Right renal pelvis (tissue), 4 donors: ENCODE measurements around the gene E2F7. TPM values are rescaled to one million over a fixed set of nuclear protein-coding genes. Genes with fewer than 3 reads are reported as not detected.
"Not testable (repeated sequence)": the region's sequence is repeated elsewhere in the genome, so short reads cannot be mapped to it uniquely, and the experiment has no call there.

ENCODE experiments used
- DNase-seq, 4 donors: peaks; one replicate each; pipeline ENCODE4 v3.0.0-alpha.2; 2013; ENCODE audit warnings: low read depth in 4 of 4, low spot score in 3 of 4, missing footprints in 1 of 4
- polyA plus RNA-seq, 4 donors: library from polyadenylated mRNA; unstranded; fragments of 120-200 nt; gene quantifications; one replicate each; pipeline ENCODE4 v1.2.1, GENCODE V29; 2013; ENCODE audit not compliant: insufficient read length in 4 of 4

Gene E2F7, protein sequence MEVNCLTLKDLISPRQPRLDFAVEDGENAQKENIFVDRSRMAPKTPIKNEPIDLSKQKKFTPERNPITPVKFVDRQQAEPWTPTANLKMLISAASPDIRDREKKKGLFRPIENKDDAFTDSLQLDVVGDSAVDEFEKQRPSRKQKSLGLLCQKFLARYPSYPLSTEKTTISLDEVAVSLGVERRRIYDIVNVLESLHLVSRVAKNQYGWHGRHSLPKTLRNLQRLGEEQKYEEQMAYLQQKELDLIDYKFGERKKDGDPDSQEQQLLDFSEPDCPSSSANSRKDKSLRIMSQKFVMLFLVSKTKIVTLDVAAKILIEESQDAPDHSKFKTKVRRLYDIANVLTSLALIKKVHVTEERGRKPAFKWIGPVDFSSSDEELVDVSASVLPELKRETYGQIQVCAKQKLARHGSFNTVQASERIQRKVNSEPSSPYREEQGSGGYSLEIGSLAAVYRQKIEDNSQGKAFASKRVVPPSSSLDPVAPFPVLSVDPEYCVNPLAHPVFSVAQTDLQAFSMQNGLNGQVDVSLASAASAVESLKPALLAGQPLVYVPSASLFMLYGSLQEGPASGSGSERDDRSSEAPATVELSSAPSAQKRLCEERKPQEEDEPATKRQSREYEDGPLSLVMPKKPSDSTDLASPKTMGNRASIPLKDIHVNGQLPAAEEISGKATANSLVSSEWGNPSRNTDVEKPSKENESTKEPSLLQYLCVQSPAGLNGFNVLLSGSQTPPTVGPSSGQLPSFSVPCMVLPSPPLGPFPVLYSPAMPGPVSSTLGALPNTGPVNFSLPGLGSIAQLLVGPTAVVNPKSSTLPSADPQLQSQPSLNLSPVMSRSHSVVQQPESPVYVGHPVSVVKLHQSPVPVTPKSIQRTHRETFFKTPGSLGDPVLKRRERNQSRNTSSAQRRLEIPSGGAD
- polyA plus RNA-seq: 1 to 10 TPM; 7.0 to 7.6 (median 7.2) TPM

DNA sequence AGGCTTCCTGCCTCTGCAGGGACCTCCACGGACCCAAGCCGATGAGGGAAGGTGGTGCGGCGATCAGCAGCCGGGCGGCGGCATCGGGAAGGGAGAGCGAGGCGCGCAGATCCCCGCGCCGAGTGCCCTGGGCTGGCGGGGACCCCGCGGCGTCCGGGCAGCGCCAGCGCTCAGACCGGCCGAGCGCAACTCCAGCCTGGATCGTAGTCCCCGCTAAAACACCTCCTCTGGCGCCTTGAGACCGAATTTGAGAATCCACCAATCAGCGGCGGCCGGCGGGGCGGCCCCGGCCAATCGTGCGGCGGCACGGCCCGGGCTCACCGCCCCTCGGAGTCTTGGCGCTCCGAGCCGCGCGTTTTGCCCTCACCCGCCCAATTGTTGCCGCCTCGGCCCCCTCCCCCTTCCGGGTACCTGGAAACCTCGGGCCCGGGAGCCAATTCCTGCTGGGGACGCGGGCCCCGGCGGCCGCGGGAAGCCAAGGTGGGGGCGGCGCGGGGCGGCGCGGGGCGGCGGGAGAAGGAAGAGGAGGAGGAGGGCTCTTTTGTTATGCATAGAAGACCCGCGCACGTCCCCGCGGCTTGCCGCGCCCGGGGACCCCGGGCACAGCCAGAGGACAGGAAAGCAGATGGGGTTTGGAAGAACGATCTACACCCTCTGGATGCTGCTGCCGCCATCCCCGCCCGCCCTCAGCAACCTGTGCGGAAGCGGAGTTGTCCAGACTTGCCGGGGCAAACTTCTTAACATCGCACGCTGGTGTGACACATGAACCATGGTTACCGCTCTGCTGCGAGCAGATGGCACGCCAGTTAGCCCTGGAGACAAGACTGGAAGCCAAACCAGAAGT is at the start of gene E2F7:
E2F7 (minus strand) TSS at position 209 of the 844 bp plus-strand sequence. CDS start 934 bp downstream, outside the sequence.
- peak; percentile 69 to 80 (median 79) for DNase-seq

DNA sequence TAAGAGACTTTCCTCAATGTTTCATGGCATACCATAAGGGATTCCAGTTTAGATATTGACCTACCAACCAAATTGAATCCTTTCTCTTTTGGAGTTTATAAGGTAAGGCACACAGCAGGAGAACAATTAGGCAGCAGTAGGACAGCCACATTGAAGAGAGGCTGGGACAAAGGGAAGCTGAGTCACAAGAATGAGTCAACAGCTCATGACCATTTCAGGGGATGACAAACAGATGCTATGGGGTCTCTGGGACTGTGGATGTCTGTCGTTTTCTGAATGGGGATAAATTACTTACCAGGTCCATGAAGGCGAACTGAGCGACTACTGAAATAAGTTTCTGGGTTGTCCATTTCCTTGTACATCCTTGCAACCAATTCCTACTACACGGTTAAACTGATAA is 48.6 kb upstream of the E2F7 start:
- DNase-seq: no peak

- DNase-seq: no peak
Observed at GRCh38 chr12:77108707-77109106, 43.3 kb upstream of the E2F7 start.

DNA sequence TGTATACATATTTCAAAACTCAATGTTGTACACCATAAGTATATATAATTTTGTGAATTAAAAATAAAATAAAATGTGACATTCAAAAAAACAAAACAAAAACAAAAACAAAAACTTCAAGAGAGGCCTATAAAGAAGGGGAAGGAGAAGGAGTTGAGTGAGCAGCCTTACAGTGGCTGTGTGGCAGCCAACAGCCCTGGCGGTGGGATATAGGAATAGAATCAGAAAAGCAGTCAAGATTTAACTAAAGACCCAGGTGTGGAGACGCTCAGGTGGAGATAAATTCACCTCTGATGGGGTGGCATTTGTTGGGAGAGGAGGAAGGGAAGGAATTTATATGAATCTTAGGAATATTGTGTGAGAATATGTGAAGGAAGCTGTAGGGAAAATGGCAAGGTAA is 41.8 kb upstream of the E2F7 start:
- no peak for DNase-seq

DNA sequence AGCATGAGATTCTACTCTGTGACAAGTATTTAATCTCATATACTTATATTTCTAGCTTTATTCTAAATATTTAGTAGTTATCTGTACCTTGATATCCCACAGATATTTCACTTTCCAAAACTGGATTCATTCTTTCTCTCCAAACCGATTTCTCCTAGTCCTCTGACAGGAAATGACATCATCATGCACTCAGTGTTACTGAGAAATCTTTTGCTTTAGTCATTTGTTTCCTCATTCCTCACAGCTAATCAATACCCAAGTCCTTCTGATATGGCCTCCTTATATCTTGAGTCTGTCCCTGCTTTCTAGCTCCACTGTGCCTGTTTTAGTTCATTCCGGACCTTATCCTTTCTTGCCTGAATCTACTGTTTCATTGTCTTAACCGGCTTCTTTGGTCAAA is 39.4 kb upstream of the E2F7 start:
- DNase-seq: no peak

GRCh38 chr12:77104286-77104685 is 38.9 kb upstream of the E2F7 start:
- DNase-seq: no peak

- DNase-seq: no peak
Observed at GRCh38 chr12:77102691-77103090, 37.3 kb upstream of the E2F7 start.

DNA sequence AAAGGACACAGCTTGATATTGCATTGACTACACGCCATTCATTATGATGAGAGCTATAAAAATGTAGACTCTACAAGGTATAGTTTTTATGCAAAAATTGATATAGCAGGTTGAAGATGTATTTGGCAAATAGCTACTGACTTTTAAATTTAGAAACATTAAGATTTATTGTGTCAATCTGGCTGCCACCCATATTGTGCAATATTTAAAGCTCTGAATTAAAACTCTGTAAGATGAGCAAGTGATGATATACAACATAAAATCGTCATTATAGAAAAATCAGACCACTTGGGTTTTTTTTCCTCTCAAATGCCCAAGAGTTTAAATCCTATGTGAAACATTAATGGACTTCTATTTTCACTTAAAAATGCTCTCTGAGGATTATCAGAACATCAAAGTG is 36.8 kb upstream of the E2F7 start:
- no peak for DNase-seq

- no peak for DNase-seq
Observed at GRCh38 chr12:77099799-77100198, 34.4 kb upstream of the E2F7 start.

- DNase-seq: no peak
Observed at GRCh38 chr12:77097846-77098245, 32.5 kb upstream of the E2F7 start.

DNA sequence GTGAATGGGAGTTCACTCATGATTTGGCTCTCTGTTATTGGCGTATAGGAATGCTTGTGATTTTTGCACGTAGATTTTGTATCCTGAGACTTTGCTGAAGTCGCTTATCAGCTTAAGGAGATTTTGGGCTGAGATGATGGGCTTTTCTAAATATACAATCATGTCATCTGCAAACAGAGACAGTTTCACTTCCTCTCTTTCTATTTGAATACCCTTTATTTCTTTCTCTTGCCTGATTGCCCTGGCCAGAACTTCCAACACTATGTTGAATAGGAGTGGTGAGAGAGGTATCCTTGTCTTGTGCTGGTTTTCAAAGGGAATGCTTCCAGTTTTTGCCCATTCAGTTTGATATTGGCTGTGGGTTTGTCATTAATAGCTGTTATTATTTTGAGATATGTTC is 26.9 kb upstream of the E2F7 start:
- DNase-seq: not testable (repeated sequence)

DNA sequence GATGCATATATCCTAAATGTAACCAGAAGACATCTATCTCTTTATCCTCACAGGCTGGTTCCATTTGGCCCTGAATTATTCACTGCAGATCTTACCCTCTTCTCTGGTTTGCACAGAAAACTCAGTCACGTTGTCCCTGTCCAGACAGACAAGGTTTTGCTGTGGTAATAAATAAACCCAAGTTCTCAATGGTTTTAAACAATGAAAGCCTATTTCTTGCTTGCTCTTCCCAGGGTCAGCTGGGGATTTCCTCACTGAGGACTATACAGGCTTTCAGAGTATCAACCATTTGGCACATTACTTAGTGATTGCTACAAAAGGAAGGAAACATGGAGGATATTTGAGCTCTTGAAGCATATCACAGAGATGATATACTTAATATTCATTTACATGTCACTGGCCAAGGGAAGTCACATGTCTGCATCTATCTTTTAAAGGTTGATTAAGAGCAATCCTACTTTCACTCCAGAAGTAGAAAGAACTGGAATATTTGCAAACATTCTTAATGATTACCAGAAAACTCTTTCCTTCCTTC is 24.4 kb upstream of the E2F7 start:
- DNase-seq: no peak

GRCh38 chr12:77087427-77087826 is 22.1 kb upstream of the E2F7 start:
- DNase-seq: no peak

DNA sequence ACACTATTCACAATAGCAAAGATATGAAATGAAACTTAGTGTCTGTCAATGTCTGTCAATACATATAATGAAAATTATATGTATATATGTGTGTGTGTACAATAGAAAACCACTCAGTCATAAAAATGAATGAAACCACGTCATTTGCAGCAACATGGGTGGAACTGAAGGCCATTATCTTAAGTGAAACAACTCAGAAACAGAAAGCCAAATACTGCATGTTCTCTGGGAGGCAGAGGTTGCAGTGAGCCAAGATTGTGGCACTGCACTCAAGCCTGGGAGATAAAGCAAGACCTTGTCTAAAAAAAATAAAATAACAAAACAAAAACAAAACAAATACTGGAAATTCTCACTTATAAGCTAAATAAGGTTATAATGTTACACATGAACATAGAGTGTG is 16.7 kb upstream of the E2F7 start:
- DNase-seq: no peak

- no peak for DNase-seq
Observed at GRCh38 chr12:77079631-77080030, 14.3 kb upstream of the E2F7 start.

- no peak for DNase-seq
Observed at GRCh38 chr12:77078231-77078630, 12.9 kb upstream of the E2F7 start.

GRCh38 chr12:77076886-77077285 is 11.5 kb upstream of the E2F7 start:
- no peak for DNase-seq

DNA sequence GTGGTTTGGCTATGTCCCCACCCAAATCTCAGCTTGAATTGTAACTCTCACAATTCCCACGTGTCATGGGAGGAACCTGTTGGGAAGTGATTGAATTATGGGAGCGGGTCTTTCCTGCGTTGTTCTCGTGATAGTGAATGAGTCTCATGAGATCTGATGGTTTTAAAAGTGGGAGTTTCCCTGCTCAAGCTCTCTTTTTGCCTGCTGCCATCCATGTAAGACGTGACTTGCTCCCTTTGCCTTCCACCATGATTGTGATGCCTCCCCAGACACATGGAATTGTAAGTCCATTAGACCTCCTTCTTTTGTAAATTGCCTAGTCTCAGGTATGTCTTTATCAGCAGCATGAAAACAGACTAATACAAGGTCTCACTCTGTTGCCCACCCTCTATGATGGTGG is 8.5 kb upstream of the E2F7 start:
- DNase-seq: not testable (repeated sequence)

- DNase-seq: no peak
Observed at GRCh38 chr12:77072833-77073495, 7.6 kb upstream of the E2F7 start.
